ENCODE measurements around the gene RASGRP1.
"Not testable (repeated sequence)": the region's sequence is repeated elsewhere in the genome, so short reads cannot be mapped to it uniquely, and the experiment has no call there.

The RASGRP1 gene

GRCh38 chr15:38593524-38593923 is 28.9 kb upstream of the RASGRP1 start:
- no peak for DNase-seq (ENCODE audit: low spot score)
- TF ChIP-seq CTCF (IDR thresholded peaks at IDR 0.05): no peak
- H3K27ac ChIP-seq: no peak overlapping the region
- H3K4me3 ChIP-seq: no peak overlapping the region

- Histone ChIP-seq H3K27ac (no peak overlapping the region), H3K4me3 (no peak overlapping the region)
- TF ChIP-seq CTCF (IDR thresholded peaks at IDR 0.05): no peak
- DNase-seq (ENCODE audit: low spot score): no peak
Observed at GRCh38 chr15:38589502-38589901, 24.9 kb upstream of the RASGRP1 start.

GRCh38 chr15:38588672-38589071 is 24.1 kb upstream of the RASGRP1 start:
- no peak overlapping the region for H3K4me3 ChIP-seq
- no peak overlapping the region for H3K27ac ChIP-seq
- no peak for TF ChIP-seq CTCF (IDR thresholded peaks at IDR 0.05)
- no peak for DNase-seq (ENCODE audit: low spot score)

- no peak for TF ChIP-seq CTCF (IDR thresholded peaks at IDR 0.05)
- no peak for DNase-seq (ENCODE audit: low spot score)
- Histone ChIP-seq H3K27ac (no peak overlapping the region), H3K4me3 (no peak overlapping the region)
Observed at GRCh38 chr15:38587214-38587613, 22.6 kb upstream of the RASGRP1 start.

GRCh38 chr15:38586005-38586404 is 21.4 kb upstream of the RASGRP1 start:
- not testable (repeated sequence) for DNase-seq (ENCODE audit: low spot score); H3K27ac ChIP-seq; H3K4me3 ChIP-seq

- no peak overlapping the region for H3K4me3 ChIP-seq
- TF ChIP-seq CTCF (IDR thresholded peaks at IDR 0.05): no peak
- no peak for DNase-seq (ENCODE audit: low spot score)
- H3K27ac ChIP-seq: no peak overlapping the region
Observed at GRCh38 chr15:38578626-38579025, 14.0 kb upstream of the RASGRP1 start.

GRCh38 chr15:38577424-38577987 is 12.9 kb upstream of the RASGRP1 start:
- Histone ChIP-seq H3K27ac (no peak overlapping the region), H3K4me3 (no peak overlapping the region)
- no peak for DNase-seq (ENCODE audit: low spot score)
- no peak for TF ChIP-seq CTCF (IDR thresholded peaks at IDR 0.05)

GRCh38 chr15:38576837-38577236 is 12.2 kb upstream of the RASGRP1 start:
- no peak overlapping the region for H3K27ac ChIP-seq
- no peak for TF ChIP-seq CTCF (IDR thresholded peaks at IDR 0.05)
- H3K4me3 ChIP-seq: no peak overlapping the region
- no peak for DNase-seq (ENCODE audit: low spot score)

Measured in coronary artery (tissue), 2 donors.